ENCODE measurements around the gene RAB31. TPM values are rescaled to one million over a fixed set of nuclear protein-coding genes. Genes with fewer than 3 reads are reported as not detected.

RAB31 gene
- total RNA-seq, 1 experiment from 2014 or later = 72.2 TPM

GRCh38 chr18:9712130-9712577 is 4.1 kb downstream of the RAB31 start:
- Histone ChIP-seq H3K27me3 (replicated peaks) (no peaks in the 10 kb centered on the region), H3K4me1 (replicated peaks) (peaks cover 46% of the 10 kb centered on the region), H3K36me3 (peaks cover 54% of the 10 kb centered on the region), H3K9me3 (replicated peaks) (peaks cover 6% of the 10 kb centered on the region), H3K27ac (no peak overlapping the region), H3K4me3 (no peak overlapping the region)
- no peak for DNase-seq (ENCODE audit: low read depth in 1 of 2, low spot score in 2 of 2)

DNA sequence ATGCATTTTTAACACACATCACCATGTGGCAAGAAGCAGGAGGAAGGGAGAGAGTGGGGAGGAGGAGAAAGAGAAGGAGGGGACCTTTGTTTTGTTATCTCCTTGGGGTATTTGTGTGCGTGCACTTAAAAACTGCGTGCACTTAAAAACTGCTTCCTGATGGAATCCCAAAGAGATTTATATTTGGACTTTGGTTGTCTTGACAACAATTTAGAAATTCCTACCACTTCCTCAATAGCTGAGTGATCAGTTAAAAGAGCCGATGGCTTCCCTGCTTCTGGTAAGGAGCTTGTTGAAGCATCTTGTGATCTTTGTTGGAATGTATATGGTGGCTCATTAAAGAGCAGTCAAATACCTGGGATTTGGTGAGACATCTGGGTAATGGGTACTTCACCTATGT is 4.5 kb downstream of the RAB31 start:
- H3K27ac ChIP-seq = no peak overlapping the region
- peaks cover 41% of the 10 kb centered on the region for H3K4me1 ChIP-seq (replicated peaks)
- peaks cover 55% of the 10 kb centered on the region for H3K36me3 ChIP-seq
- no peak overlapping the region for H3K4me3 ChIP-seq
- H3K27me3 ChIP-seq (replicated peaks) = no peaks in the 10 kb centered on the region
- no peak for DNase-seq (ENCODE audit: low read depth in 1 of 2, low spot score in 2 of 2)
- H3K9me3 ChIP-seq (replicated peaks) = peaks cover 6% of the 10 kb centered on the region

DNA sequence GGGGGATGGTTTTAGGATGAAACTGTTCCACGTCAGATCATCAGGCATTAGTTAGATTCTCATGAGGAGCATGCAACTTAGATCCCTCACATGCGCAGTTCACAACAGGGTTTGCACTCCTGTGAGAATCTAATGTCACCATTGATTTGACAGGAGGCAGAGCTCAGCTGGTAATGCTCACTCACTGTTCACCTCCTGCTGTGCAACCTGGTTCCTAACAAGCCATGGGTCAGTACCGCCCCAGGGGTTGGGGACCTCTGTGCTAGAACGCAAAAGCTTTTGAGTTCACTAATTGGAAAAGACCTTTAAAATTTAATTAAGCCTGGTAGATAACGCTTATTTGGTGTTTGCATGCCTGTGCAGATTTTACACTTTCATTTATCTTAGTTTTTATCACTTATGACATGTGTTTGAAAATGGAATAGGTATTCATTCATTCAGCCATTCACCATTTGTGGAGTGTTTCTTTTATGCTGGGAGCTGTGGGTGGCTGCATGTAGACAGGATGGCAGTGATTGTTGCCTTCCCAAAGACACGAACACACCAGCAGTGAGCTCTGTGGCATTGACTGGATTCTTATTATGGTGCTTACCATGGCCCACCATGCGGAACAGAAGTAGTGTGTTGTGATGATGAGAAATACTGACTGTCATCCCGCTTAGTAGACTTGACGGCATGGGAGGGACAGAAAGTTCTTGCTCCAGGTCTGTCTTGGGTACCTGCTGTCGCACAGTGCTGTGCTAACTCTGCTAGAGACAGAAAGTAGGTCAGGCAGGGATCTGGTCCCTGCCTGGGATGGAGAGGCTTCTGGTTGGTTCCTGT is 6.4 kb downstream of the RAB31 start:
- Histone ChIP-seq H3K4me1 (replicated peaks) (peaks cover 46% of the 10 kb centered on the region), H3K27me3 (replicated peaks) (no peaks in the 10 kb centered on the region), H3K27ac (no peak overlapping the region), H3K36me3 (peaks cover 62% of the 10 kb centered on the region), H3K9me3 (replicated peaks) (peaks cover 6% of the 10 kb centered on the region), H3K4me3 (no peak overlapping the region)
- DNase-seq (ENCODE audit: low read depth in 1 of 2, low spot score in 2 of 2) = no peak

- peaks cover 6% of the 10 kb centered on the region for H3K9me3 ChIP-seq (replicated peaks)
These were observed 6.9 kb downstream of the RAB31 start for GRCh38 chr18:9715088-9715343.

GRCh38 chr18:9715978-9716774 is 8.1 kb downstream of the RAB31 start:
- Histone ChIP-seq H3K27ac (no peak overlapping the region), H3K36me3 (peaks cover 50% of the 10 kb centered on the region), H3K4me3 (no peak overlapping the region), H3K27me3 (replicated peaks) (no peaks in the 10 kb centered on the region), H3K4me1 (replicated peaks) (peaks cover 38% of the 10 kb centered on the region), H3K9me3 (replicated peaks) (peaks cover 6% of the 10 kb centered on the region)
- DNase-seq (ENCODE audit: low read depth in 1 of 2, low spot score in 2 of 2) = no peak

More at GRCh38 chr18:9715088-9715343, 6.9 kb downstream of the RAB31 start:
- H3K27me3 ChIP-seq (replicated peaks) = no peaks in the 10 kb centered on the region
- no peak overlapping the region for H3K27ac ChIP-seq
- DNase-seq (ENCODE audit: low read depth in 1 of 2, low spot score in 2 of 2) = no peak
- peaks cover 58% of the 10 kb centered on the region for H3K36me3 ChIP-seq
- H3K4me3 ChIP-seq = no peak overlapping the region
- peaks cover 46% of the 10 kb centered on the region for H3K4me1 ChIP-seq (replicated peaks)

DNA sequence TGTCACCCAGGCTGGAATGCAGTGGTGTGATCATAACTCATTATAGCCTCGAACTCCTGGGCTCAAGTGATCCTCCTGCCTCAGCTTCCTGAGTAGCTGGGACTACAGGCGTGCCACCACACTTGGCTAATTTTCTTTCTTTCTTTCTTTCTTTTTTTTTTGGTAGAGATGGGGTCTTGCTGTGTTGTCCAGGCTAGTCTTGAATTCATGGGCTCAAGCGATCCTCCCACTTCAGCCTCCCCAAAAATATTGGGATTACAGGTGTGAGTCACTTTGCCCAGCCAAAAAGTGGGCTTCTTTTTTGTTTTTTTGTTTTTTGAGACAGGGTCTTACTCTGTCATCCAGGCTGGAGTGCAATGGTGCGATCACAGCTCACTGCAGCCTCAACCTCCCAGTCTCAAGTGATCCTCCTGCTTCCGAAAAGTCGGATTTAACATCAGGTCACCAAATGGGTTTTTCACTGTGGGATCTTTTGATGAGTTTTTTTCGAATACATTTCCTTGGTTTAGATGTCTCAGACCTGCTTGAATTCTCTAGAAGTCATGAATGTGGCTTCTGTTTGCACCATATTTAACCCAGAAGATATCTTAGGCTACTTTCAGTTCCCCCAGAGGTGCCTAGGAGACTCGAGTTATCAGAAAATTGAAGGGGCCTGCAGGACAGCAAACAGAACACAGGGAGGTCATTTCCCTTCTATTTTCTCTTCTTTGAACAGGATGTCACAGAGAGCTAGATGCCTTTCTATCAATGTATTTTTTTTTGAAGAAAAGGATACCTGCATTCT is 8.9 kb downstream of the RAB31 start:
- Histone ChIP-seq H3K4me3 (no peak overlapping the region), H3K4me1 (replicated peaks) (peaks cover 30% of the 10 kb centered on the region), H3K27me3 (replicated peaks) (no peaks in the 10 kb centered on the region), H3K36me3 (peaks cover 47% of the 10 kb centered on the region), H3K9me3 (replicated peaks) (peaks cover 6% of the 10 kb centered on the region), H3K27ac (no peak overlapping the region)
- no peak for DNase-seq (ENCODE audit: low read depth in 1 of 2, low spot score in 2 of 2)

GRCh38 chr18:9719421-9719981 is 11.4 kb downstream of the RAB31 start:
- Histone ChIP-seq H3K4me1 (replicated peaks) (peaks cover 27% of the 10 kb centered on the region), H3K36me3 (peaks cover 47% of the 10 kb centered on the region), H3K4me3 (0 out of 2 replicates have a peak overlapping the region, but pooled peaks have one; percentile 7), H3K27me3 (replicated peaks) (no peaks in the 10 kb centered on the region), H3K9me3 (replicated peaks) (no peaks in the 10 kb centered on the region), H3K27ac (peak overlapping the region; percentile 79)
- DNase-seq (ENCODE audit: low read depth in 1 of 2, low spot score in 2 of 2) = peak; percentile 84 to 96

DNA sequence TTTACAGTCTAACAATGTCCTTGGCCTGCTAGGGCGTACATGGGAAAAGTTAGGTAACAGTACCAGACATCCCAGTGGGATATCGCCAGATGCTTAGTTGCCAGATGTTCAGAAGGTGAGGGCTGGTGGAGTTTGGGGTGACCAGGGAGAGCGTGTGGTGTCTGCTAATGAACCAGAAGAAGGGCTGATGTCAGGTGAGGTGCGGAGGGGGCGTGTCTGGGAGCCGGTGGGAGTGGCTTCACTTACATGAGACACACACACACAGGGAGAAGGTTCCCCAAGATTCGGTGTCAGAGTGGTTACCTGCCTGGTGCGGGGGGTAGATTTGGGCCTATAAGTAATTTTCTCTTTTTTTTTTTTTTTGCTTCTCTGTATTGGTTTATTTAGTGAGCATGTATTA is 12.2 kb downstream of the RAB31 start:
- Histone ChIP-seq H3K36me3 (peaks cover 55% of the 10 kb centered on the region), H3K27me3 (replicated peaks) (no peaks in the 10 kb centered on the region), H3K27ac (peak overlapping the region; percentile 79; the same call in 1 of the 2 replicates), H3K9me3 (replicated peaks) (no peaks in the 10 kb centered on the region), H3K4me3 (no peak overlapping the region), H3K4me1 (replicated peaks) (peaks cover 27% of the 10 kb centered on the region)
- no peak for DNase-seq (ENCODE audit: low read depth in 1 of 2, low spot score in 2 of 2)

- Histone ChIP-seq H3K9me3 (replicated peaks) (no peaks in the 10 kb centered on the region), H3K27ac (no peak overlapping the region), H3K27me3 (replicated peaks) (no peaks in the 10 kb centered on the region), H3K4me3 (no peak overlapping the region), H3K36me3 (peaks cover 58% of the 10 kb centered on the region), H3K4me1 (replicated peaks) (peaks cover 21% of the 10 kb centered on the region)
- DNase-seq (ENCODE audit: low read depth in 1 of 2, low spot score in 2 of 2) = no peak
These were observed 13.9 kb downstream of the RAB31 start for GRCh38 chr18:9721893-9722550.

DNA sequence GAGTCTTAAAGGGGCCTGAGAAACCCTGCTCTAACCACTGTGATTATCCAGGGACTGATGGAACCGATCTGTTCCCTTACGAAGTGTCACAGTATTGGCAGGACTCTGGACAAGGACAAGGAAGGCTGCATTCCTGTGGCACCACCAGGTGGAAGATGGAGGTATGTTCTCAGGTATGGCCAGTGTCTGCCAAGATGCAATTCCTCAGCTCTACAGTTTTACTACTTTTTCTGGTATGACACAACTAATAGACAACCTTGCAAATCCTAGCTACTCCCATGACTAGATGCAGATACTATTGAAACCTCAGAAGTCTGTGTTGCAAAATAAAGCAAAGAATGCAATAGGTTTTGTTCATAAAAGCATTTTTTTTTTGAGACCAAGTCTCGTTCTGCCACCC is 14.6 kb downstream of the RAB31 start:
- H3K4me3 ChIP-seq = no peak overlapping the region
- no peaks in the 10 kb centered on the region for H3K27me3 ChIP-seq (replicated peaks)
- DNase-seq (ENCODE audit: low read depth in 1 of 2, low spot score in 2 of 2) = no peak
- peaks cover 57% of the 10 kb centered on the region for H3K36me3 ChIP-seq
- no peaks in the 10 kb centered on the region for H3K9me3 ChIP-seq (replicated peaks)
- H3K27ac ChIP-seq = no peak overlapping the region
- peaks cover 21% of the 10 kb centered on the region for H3K4me1 ChIP-seq (replicated peaks)

- Histone ChIP-seq H3K9me3 (replicated peaks) (no peaks in the 10 kb centered on the region), H3K4me1 (replicated peaks) (peaks cover 4% of the 10 kb centered on the region), H3K27ac (no peak overlapping the region), H3K36me3 (peaks cover 49% of the 10 kb centered on the region), H3K27me3 (replicated peaks) (no peaks in the 10 kb centered on the region), H3K4me3 (no peak overlapping the region)
- no peak for DNase-seq (ENCODE audit: low read depth in 1 of 2, low spot score in 2 of 2)
These were observed 16.9 kb downstream of the RAB31 start for GRCh38 chr18:9724797-9725585.

GRCh38 chr18:9726175-9726574 is 18.1 kb downstream of the RAB31 start:
- no peak for DNase-seq (ENCODE audit: low read depth in 1 of 2, low spot score in 2 of 2)
- Histone ChIP-seq H3K36me3 (peaks cover 46% of the 10 kb centered on the region), H3K9me3 (replicated peaks) (no peaks in the 10 kb centered on the region), H3K4me1 (replicated peaks) (peaks cover 5% of the 10 kb centered on the region), H3K27ac (no peak overlapping the region), H3K27me3 (replicated peaks) (no peaks in the 10 kb centered on the region), H3K4me3 (no peak overlapping the region)
